Measurements from ENCODE around the gene RASA3.

RASA3 gene

DNA sequence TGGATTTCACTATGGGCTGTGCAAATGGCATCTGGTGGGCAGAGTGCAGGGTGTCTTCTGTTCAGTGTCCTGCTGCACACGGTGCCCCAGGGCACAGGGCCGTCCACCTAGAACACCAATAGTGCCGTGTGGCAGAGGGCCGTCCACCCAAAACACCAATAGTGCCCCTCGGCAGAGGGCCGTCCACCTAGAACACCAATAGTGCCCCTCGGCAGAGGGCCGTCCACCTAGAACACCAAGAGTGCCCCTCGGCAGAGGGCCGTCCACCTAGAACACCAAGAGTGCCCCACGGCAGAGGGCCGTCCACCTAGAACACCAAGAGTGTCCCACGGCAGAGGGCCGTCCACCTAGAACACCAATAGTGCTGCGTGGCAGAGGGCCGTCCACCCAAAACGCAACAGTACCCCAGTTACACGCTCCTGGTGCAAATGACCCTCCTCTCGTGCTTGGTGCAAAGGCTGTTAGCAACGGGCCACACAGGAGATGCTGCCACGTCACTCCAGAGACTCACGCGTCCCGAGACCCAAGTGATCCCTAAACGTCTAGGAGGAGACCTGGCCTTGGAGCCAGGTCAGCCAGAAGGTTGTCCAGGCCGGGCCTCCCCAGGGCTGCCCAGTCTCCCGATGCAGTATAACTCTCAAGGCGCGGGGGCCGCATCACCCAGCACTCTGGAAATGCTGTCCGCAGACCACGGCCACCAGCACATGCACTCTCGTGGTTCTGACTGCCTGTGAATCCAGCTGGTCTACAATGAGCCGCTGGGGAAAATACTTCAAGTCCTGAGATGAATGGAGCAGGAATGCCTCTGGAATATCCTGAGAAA lies 51.5 kb downstream of the RASA3 start:
- H3K9me2 ChIP-seq (replicated peaks; ENCODE audit: low read depth, low read length) = no peaks in the 10 kb centered on the region
- TF ChIP-seq, protein P1, sequence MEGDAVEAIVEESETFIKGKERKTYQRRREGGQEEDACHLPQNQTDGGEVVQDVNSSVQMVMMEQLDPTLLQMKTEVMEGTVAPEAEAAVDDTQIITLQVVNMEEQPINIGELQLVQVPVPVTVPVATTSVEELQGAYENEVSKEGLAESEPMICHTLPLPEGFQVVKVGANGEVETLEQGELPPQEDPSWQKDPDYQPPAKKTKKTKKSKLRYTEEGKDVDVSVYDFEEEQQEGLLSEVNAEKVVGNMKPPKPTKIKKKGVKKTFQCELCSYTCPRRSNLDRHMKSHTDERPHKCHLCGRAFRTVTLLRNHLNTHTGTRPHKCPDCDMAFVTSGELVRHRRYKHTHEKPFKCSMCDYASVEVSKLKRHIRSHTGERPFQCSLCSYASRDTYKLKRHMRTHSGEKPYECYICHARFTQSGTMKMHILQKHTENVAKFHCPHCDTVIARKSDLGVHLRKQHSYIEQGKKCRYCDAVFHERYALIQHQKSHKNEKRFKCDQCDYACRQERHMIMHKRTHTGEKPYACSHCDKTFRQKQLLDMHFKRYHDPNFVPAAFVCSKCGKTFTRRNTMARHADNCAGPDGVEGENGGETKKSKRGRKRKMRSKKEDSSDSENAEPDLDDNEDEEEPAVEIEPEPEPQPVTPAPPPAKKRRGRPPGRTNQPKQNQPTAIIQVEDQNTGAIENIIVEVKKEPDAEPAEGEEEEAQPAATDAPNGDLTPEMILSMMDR (conservative IDR thresholded peaks at IDR 0.05; ENCODE audit: low read length) = no peak
- TF ChIP-seq EZH2phosphoT487 (IDR thresholded peaks at IDR 0.05; ENCODE audit: borderline replicate concordance) = no peak
- H3K9me3 ChIP-seq (ENCODE audit: insufficient read depth, low read depth, low read length) = no peaks in the 10 kb centered on the region
- H3K9ac ChIP-seq (ENCODE audit: low read depth, low read length, poor library complexity, severe bottlenecking) = no peak overlapping the region
- H4K20me1 ChIP-seq (ENCODE audit: insufficient read depth, low read length, poor library complexity, severe bottlenecking) = peaks cover 8% of the 10 kb centered on the region
- no peaks in the 10 kb centered on the region for H3F3A ChIP-seq (ENCODE audit: low read depth)
- H3K4me3 ChIP-seq (ENCODE audit: low read length, poor library complexity, severe bottlenecking) = no peak overlapping the region
- peaks cover 71% of the 10 kb centered on the region for H3K79me2 ChIP-seq (ENCODE audit: insufficient read depth, low read length)
- no peak overlapping the region for H2AFZ ChIP-seq (ENCODE audit: low read length)
- no peak overlapping the region for H3K4me2 ChIP-seq (ENCODE audit: low read depth, low read length, poor library complexity, severe bottlenecking)
- no peaks in the 10 kb centered on the region for H3K36me3 ChIP-seq (ENCODE audit: insufficient read depth, low read length)
- H3K27me3 ChIP-seq (ENCODE audit: insufficient read depth, low read length, poor library complexity, severe bottlenecking) = no peaks in the 10 kb centered on the region
- H3K4me1 ChIP-seq (ENCODE audit: insufficient read depth, low read length, poor library complexity, severe bottlenecking) = no peaks in the 10 kb centered on the region

DNA sequence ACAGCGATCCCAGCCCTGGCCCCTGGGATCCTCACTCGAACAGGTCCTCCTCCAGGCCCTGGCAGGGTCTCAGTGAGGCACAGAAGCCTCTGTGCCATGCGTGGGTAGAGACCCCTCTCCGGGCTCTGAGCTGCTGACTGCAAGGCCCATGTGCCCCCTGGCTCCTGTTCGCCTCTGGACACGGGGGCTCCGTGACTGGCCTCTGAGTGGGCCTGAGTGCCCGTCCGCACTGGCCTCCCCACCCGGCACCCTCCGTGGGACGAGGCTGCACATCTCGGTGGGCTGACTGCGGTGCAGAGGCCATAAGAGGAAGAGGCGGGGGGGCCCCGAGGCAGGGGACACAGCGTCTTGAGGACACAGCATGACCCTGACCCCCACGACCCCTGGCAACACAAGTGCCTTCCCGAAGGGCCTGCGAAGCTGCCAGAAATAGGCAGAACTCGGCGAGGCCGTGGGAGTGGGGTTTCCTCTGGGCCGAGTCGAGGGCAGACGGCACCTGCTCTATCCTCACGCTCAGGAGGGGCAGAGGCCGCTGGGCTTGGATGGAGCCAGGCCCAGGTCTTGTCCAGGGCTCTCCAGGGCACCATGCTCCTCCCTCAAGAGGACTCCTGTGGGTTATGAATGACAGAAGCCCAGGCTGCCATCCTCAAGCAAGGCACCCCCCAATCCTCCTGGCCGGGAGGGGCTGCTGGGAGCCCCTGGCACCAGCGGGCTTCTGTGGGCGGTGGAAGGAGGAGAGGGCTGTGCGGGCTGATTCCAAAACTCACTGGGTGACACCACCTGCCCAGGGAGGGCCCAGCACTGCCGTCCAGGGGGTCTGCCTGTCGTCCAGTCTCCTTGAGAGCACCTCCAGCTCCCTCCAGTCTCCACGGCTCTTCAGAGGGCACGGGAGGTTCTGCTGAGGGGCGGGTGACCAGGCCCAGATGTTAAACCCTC lies 52.6 kb downstream of the RASA3 start:
- Histone ChIP-seq H4K20me1 (ENCODE audit: insufficient read depth, low read length, poor library complexity, severe bottlenecking) (peaks cover 8% of the 10 kb centered on the region), H3K9ac (ENCODE audit: low read depth, low read length, poor library complexity, severe bottlenecking) (no peak overlapping the region), H3K9me2 (replicated peaks; ENCODE audit: low read depth, low read length) (no peaks in the 10 kb centered on the region), H3K4me1 (ENCODE audit: insufficient read depth, low read length, poor library complexity, severe bottlenecking) (no peaks in the 10 kb centered on the region), H3K4me2 (ENCODE audit: low read depth, low read length, poor library complexity, severe bottlenecking) (no peak overlapping the region), H3F3A (ENCODE audit: low read depth) (no peaks in the 10 kb centered on the region), H2AFZ (ENCODE audit: low read length) (no peak overlapping the region), H3K9me3 (ENCODE audit: insufficient read depth, low read depth, low read length) (no peaks in the 10 kb centered on the region), H3K4me3 (ENCODE audit: low read length, poor library complexity, severe bottlenecking) (no peak overlapping the region), H3K36me3 (ENCODE audit: insufficient read depth, low read length) (peaks cover 4% of the 10 kb centered on the region; the same call in 1 of the 2 replicates), H3K79me2 (ENCODE audit: insufficient read depth, low read length) (peaks cover 73% of the 10 kb centered on the region), H3K27me3 (ENCODE audit: insufficient read depth, low read length, poor library complexity, severe bottlenecking) (no peaks in the 10 kb centered on the region)
- TF ChIP-seq EZH2phosphoT487 (IDR thresholded peaks at IDR 0.05; ENCODE audit: borderline replicate concordance) = no peak
- TF ChIP-seq, protein P1 (conservative IDR thresholded peaks at IDR 0.05; ENCODE audit: low read length) = no peak

- no peak for TF ChIP-seq EZH2phosphoT487 (IDR thresholded peaks at IDR 0.05; ENCODE audit: borderline replicate concordance)
- TF ChIP-seq, protein P1 (conservative IDR thresholded peaks at IDR 0.05; ENCODE audit: low read length) = no peak
Observed at GRCh38 chr13:114078461-114079451, 53.7 kb downstream of the RASA3 start.

More at GRCh38 chr13:114078461-114079451, 53.7 kb downstream of the RASA3 start:
- H3K79me2 ChIP-seq (ENCODE audit: insufficient read depth, low read length) = peaks cover 73% of the 10 kb centered on the region
- no peaks in the 10 kb centered on the region for H3K27me3 ChIP-seq (ENCODE audit: insufficient read depth, low read length, poor library complexity, severe bottlenecking)
- H2AFZ ChIP-seq (ENCODE audit: low read length) = no peak overlapping the region
- no peaks in the 10 kb centered on the region for H3K4me1 ChIP-seq (ENCODE audit: insufficient read depth, low read length, poor library complexity, severe bottlenecking)
- no peak overlapping the region for H3K9ac ChIP-seq (ENCODE audit: low read depth, low read length, poor library complexity, severe bottlenecking)
- H3K9me2 ChIP-seq (replicated peaks; ENCODE audit: low read depth, low read length) = no peaks in the 10 kb centered on the region
- H3K4me3 ChIP-seq (ENCODE audit: low read length, poor library complexity, severe bottlenecking) = no peak overlapping the region
- H3K4me2 ChIP-seq (ENCODE audit: low read depth, low read length, poor library complexity, severe bottlenecking) = no peak overlapping the region
- no peaks in the 10 kb centered on the region for H3F3A ChIP-seq (ENCODE audit: low read depth)
- H3K9me3 ChIP-seq (ENCODE audit: insufficient read depth, low read depth, low read length) = no peaks in the 10 kb centered on the region
- H4K20me1 ChIP-seq (ENCODE audit: insufficient read depth, low read length, poor library complexity, severe bottlenecking) = peaks cover 9% of the 10 kb centered on the region
- H3K36me3 ChIP-seq (ENCODE audit: insufficient read depth, low read length) = peaks cover 6% of the 10 kb centered on the region; the same call in 1 of the 2 replicates
